Endothelial cell of umbilical vein (primary cell): ENCODE results near the gene CDH22. TPM values are rescaled to one million over a fixed set of nuclear protein-coding genes. Genes with fewer than 3 reads are reported as not detected.

Source experiments
- BruUV-seq: library from RNA; stranded (reverse); fragments of 400-500 nt; replicated peaks from 2 replicates; lab custom pipeline; 2021; lab: Mats Ljungman, UMichigan
- CTCF ChIA-PET: fragments of 300-600, 350-600 bp; sonication (Branson Sonifier 250); formaldehyde crosslinking; loops from one replicate; lab custom pipeline; 2021; ENCODE audit warnings: antibody characterized with exemption, inconsistent platforms; lab: Charles Lee
- POLR2A ChIA-PET: fragments of 300-600, 350-600 bp; sonication (Branson Sonifier 250); formaldehyde crosslinking; loops from one replicate; lab custom pipeline; 2021; ENCODE audit warnings: antibody characterized with exemption, inconsistent platforms; lab: Charles Lee
- DNase-seq: peaks from one replicate; pipeline ENCODE4 v3.0.0-alpha.2; 2011; ENCODE audit warnings: low read depth, low spot score
- FAIRE-seq: peaks from 2 replicates; lab custom pipeline; 2011; peaks lifted over from hg19 to GRCh38; lab: Jason Lieb, UNC
- H2AFZ ChIP-seq: 2 replicates; pipeline ENCODE4 v1.6.0; 2012; ENCODE audit warnings: low read depth, low read length, control low read depth, inconsistent platforms
- H3K27ac ChIP-seq: 2 replicates; pipeline ENCODE4 v1.5.1; 2011; ENCODE audit warnings: low read depth, mild to moderate bottlenecking, control low read depth, low read length, moderate library complexity; ENCODE audit not compliant: insufficient read depth
- H3K27me3 ChIP-seq, 2 experiments: 2 replicates each; pipeline versions ENCODE4 v1.6.0 to v1.6.1; 2011; ENCODE audit warnings: low read length in 2 of 2, mixed read lengths in 1 of 2; ENCODE audit not compliant: control insufficient read depth in 2 of 2, insufficient read depth in 2 of 2
- H3K36me3 ChIP-seq, 2 experiments: 2 replicates in 1 of 2; 3 replicates in 1 of 2; pipeline ENCODE4 v1.5.1; 2011; ENCODE audit warnings: low read length in 2 of 2, mild to moderate bottlenecking in 1 of 2, moderate library complexity in 1 of 2; ENCODE audit not compliant: control insufficient read depth in 2 of 2, insufficient read depth in 2 of 2; ENCODE audit errors: extremely low read depth in 1 of 2
- H3K4me1 ChIP-seq: 3 replicates; pipeline ENCODE4 v1.5.1; 2011; ENCODE audit warnings: mild to moderate bottlenecking, low read length; ENCODE audit not compliant: control insufficient read depth, insufficient read depth; ENCODE audit errors: extremely low read depth
- H3K4me2 ChIP-seq: 2 replicates; pipeline ENCODE4 v1.6.1; 2011; ENCODE audit warnings: low read length, control low read depth, mixed read lengths; ENCODE audit not compliant: insufficient read depth
- H3K4me3 ChIP-seq, 3 experiments: fragments of 200-600 bp in 1 of 3; sonication (generic), shearing (Covaris generic) in 1 of 3; replicated peaks in 1 of 3; 2 replicates each; pipeline ENCODE4 v1.5.1; 2011 to 2016; ENCODE audit warnings: control low read depth in 3 of 3, low read length in 3 of 3, mild to moderate bottlenecking in 2 of 3, inconsistent platforms in 1 of 3, low read depth in 1 of 3, moderate library complexity in 1 of 3; ENCODE audit not compliant: insufficient read depth in 1 of 3
- H3K79me2 ChIP-seq: 2 replicates; pipeline ENCODE4 v1.6.0; 2012; ENCODE audit warnings: low read length, inconsistent platforms; ENCODE audit not compliant: control insufficient read depth, insufficient read depth
- H3K9ac ChIP-seq: replicated peaks from 2 replicates; pipeline ENCODE3; 2011; ENCODE audit warnings: low read length, control low read depth; ENCODE audit not compliant: insufficient read depth; ENCODE audit errors: extremely low read depth
- H3K9me1 ChIP-seq: replicated peaks from 3 replicates; pipeline ENCODE4 v1.6.0; 2011; ENCODE audit warnings: mild to moderate bottlenecking, low read length; ENCODE audit not compliant: control insufficient read depth, insufficient read depth; ENCODE audit errors: extremely low read depth
- H3K9me3 ChIP-seq: replicated peaks from 2 replicates; pipeline ENCODE4 v1.5.1; 2012; ENCODE audit warnings: low read length, inconsistent platforms; ENCODE audit not compliant: control insufficient read depth, insufficient read depth
- H4K20me1 ChIP-seq: replicated peaks from 2 replicates; pipeline ENCODE3; 2011; ENCODE audit warnings: mild to moderate bottlenecking, low read length; ENCODE audit not compliant: control insufficient read depth, insufficient read depth; ENCODE audit errors: extremely low read depth
- CTCF ChIP-seq, 2 donors: IDR thresholded peaks; 1 replicate in 1 of 2; 2 replicates in 1 of 2; pipeline ENCODE4 v1.5.1; 2011; ENCODE audit warnings: low read length in 2 of 2, mild to moderate bottlenecking in 2 of 2, moderate library complexity in 2 of 2, control low read depth in 1 of 2, inconsistent platforms in 1 of 2, low read depth in 1 of 2; ENCODE audit not compliant: insufficient read depth in 1 of 2; ENCODE audit errors: extremely low read depth in 1 of 2
- EZH2 ChIP-seq: IDR thresholded peaks from 2 replicates; pipeline ENCODE4 v1.6.1; 2012; ENCODE audit warnings: borderline replicate concordance, low read depth, mild to moderate bottlenecking, moderate library complexity, low read length, inconsistent platforms; ENCODE audit not compliant: severe bottlenecking
- GATA2 ChIP-seq: IDR thresholded peaks from 2 replicates; pipeline ENCODE4 v1.7.0; 2011; ENCODE audit warnings: low read depth, mild to moderate bottlenecking, moderate library complexity, mixed read lengths, low read length; ENCODE audit not compliant: insufficient read length, insufficient read depth
- JUN ChIP-seq: IDR thresholded peaks from 2 replicates; pipeline ENCODE4 v1.6.1; 2011; ENCODE audit warnings: borderline replicate concordance, low read depth; ENCODE audit not compliant: insufficient read length, insufficient read depth
- POLR2A ChIP-seq: IDR thresholded peaks from 2 replicates; pipeline ENCODE4 v1.6.1; 2012; ENCODE audit warnings: low read depth, mild to moderate bottlenecking, control low read depth, low read length
- POLR2AphosphoS5 ChIP-seq: IDR thresholded peaks from 2 replicates; pipeline ENCODE4 v1.6.1; 2012; ENCODE audit warnings: low read depth, mild to moderate bottlenecking, control low read depth, low read length, moderate library complexity; ENCODE audit not compliant: insufficient read depth
- dilution Hi-C: fragments of 300-500 bp; cut with MboI; formaldehyde crosslinking; loops from one replicate; pipeline ENCODE4 v1.15.0; 2019; ENCODE audit warnings: low sequenced_read_pairs; ENCODE audit not compliant: extremely low pct_ligation_motif_present
- intact Hi-C: fragments of 100-400 bp; cut with micrococcal nuclease; formaldehyde crosslinking; loops from one replicate; pipeline ENCODE4 v1.10.0; 2022
- polyA plus RNA-seq, 4 experiments: library from polyadenylated mRNA; depleted of rRNA in 3 of 4; stranded (reverse) in 3 of 4; unstranded in 1 of 4; fragments of >200 nt; gene quantifications; 2 replicates each; pipeline versions ENCODE4 v1.2.1 to v1.2.3, GENCODE V29; 2011 to 2012; ENCODE audit warnings: missing spikeins in 1 of 4
- total RNA-seq: library from RNA; stranded (reverse); gene quantifications from 2 replicates; pipeline ENCODE4 v1.2.3, GENCODE V29; 2021

CDH22 gene
- total and polyA plus RNA-seq, 2 donors (not counting 3 experiments of a cell fraction or from before 2014, with no cell fraction given), result not detected

DNA sequence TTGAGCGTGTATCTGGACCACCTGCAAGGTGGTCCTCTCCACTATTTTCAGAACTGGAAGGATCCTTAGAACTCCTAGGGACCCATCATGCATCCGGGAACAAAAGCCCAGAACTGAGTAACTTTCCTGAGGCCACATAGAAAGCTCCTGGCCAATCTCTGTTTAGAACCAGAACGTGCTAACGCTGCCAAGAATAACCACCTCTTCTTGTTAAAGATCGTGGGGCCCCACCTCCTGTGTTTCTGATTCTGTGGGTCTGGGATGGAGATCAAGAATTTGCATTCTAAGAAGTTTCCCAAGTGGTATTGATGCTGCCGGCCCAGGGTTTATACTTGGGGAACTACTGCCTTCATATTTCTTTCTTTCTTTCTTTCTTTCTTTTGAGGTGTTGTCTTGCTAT lies 176.9 kb downstream of the CDH22 start:
- intact Hi-C loops, result loop anchor here (5.0 kb wide), 1 partner anchor 231 kb away; no protein-coding TSS in a partner anchor

More for the DNA sequence above, 176.9 kb downstream of the CDH22 start:
- H3K27ac ChIP-seq, result no peak overlapping the region
- no peaks in the 10 kb centered on the region for H3K79me2 ChIP-seq
- no peak for TF ChIP-seq JUN
- TF ChIP-seq EZH2, result no peak
- TF ChIP-seq POLR2A, result no peak
- no peak for TF ChIP-seq GATA2
- no peak for TF ChIP-seq POLR2AphosphoS5
- no peak for TF ChIP-seq CTCF (IDR thresholded peaks at IDR 0.05; ENCODE audit: extremely low read depth in 1 of 2, insufficient read depth in 1 of 2, low read depth in 1 of 2, low read length in 2 of 2)
- no peak overlapping the region for H3K9ac ChIP-seq
- H3K4me1 ChIP-seq, result peaks cover 3% of the 10 kb centered on the region
- no peaks in the 10 kb centered on the region for H3K9me3 ChIP-seq
- no peak overlapping the region for H2AFZ ChIP-seq
- H3K4me2 ChIP-seq, result no peak overlapping the region
- H3K9me1 ChIP-seq, result no peaks in the 10 kb centered on the region
- no TSS peak for BruUV-seq
- peaks cover 0 to 2% of the 10 kb centered on the region in 2 experiments for H3K36me3 ChIP-seq
- peak; percentile 27 for DNase-seq
- FAIRE-seq, result peak; percentile 81
- peaks cover 7 to 9% of the 10 kb centered on the region in 2 experiments for H3K27me3 ChIP-seq
- dilution Hi-C loops, result no loop called here
- ChIA-PET POLR2A (no interaction called here), CTCF (interaction anchor here (0.8 to 6.2 kb wide), 8 partner anchors 10 to 307 kb away, joined by 3 to 77 read pairs (median 10); no protein-coding TSS in a partner anchor)
- no peaks in the 10 kb centered on the region for H4K20me1 ChIP-seq
- H3K4me3 ChIP-seq, result no peak overlapping the region
